GM12891 (cell line): ENCODE results near the gene AMBP.

Experiments used
- PAX5 ChIP-seq: IDR thresholded peaks from 2 replicates; pipeline ENCODE4 v1.6.1; 2011; ENCODE audit warnings: low read length, moderate library complexity, mild to moderate bottlenecking; ENCODE audit not compliant: insufficient read depth, severe bottlenecking
- POLR2A ChIP-seq: IDR thresholded peaks from 2 replicates; pipeline ENCODE4 v1.6.1; 2011; ENCODE audit warnings: low read depth, low read length, control low read depth
- POLR2AphosphoS5 ChIP-seq: IDR thresholded peaks from 2 replicates; pipeline ENCODE4 v1.6.1; 2011; ENCODE audit warnings: low read depth, low read length, control low read depth
- SPI1 ChIP-seq: IDR thresholded peaks from 2 replicates; pipeline ENCODE4 v1.6.1; 2011; ENCODE audit warnings: low read depth, low read length, control low read depth

- TF ChIP-seq POLR2AphosphoS5, result no peak
- TF ChIP-seq POLR2A, result no peak
- TF ChIP-seq SPI1, result no peak
- no peak for TF ChIP-seq PAX5
These were observed 2.2 kb upstream of the AMBP start for GRCh38 chr9:114080195-114080772.
